IPS-20b (cell line): ENCODE measurements around the gene PALLD.
A peak's percentile ranks its signal among the peaks of the same experiment; 100 is the strongest.

Experiments
- H3K27ac ChIP-seq: one replicate; pipeline ENCODE4 v1.5.1; 2013; ENCODE audit warnings: low read length
- H3K27me3 ChIP-seq: 2 replicates; pipeline ENCODE4 v1.6.1; 2013; ENCODE audit warnings: mild to moderate bottlenecking, low read length, inconsistent platforms; ENCODE audit not compliant: insufficient read depth
- H3K36me3 ChIP-seq: 2 replicates; pipeline ENCODE4 v1.6.1; 2013; ENCODE audit warnings: low read depth, mild to moderate bottlenecking, inconsistent platforms, low read length, moderate library complexity; ENCODE audit not compliant: insufficient read depth
- H3K4me1 ChIP-seq: 2 replicates; pipeline ENCODE4 v1.6.1; 2013; ENCODE audit warnings: mild to moderate bottlenecking, control low read depth, inconsistent platforms, low read length, moderate library complexity; ENCODE audit not compliant: insufficient read depth
- H3K4me3 ChIP-seq: 2 replicates; pipeline ENCODE4 v1.5.1; 2013; ENCODE audit warnings: mild to moderate bottlenecking, low read length, inconsistent platforms
- H3K9ac ChIP-seq: 2 replicates; pipeline ENCODE4 v1.6.1; 2013; ENCODE audit warnings: low read depth, mild to moderate bottlenecking, inconsistent platforms, low read length, moderate library complexity
- H3K9me3 ChIP-seq: 2 replicates; pipeline ENCODE4 v1.6.1; 2013; ENCODE audit warnings: mild to moderate bottlenecking, low read depth, low read length, inconsistent platforms; ENCODE audit not compliant: insufficient read depth

PALLD gene

DNA sequence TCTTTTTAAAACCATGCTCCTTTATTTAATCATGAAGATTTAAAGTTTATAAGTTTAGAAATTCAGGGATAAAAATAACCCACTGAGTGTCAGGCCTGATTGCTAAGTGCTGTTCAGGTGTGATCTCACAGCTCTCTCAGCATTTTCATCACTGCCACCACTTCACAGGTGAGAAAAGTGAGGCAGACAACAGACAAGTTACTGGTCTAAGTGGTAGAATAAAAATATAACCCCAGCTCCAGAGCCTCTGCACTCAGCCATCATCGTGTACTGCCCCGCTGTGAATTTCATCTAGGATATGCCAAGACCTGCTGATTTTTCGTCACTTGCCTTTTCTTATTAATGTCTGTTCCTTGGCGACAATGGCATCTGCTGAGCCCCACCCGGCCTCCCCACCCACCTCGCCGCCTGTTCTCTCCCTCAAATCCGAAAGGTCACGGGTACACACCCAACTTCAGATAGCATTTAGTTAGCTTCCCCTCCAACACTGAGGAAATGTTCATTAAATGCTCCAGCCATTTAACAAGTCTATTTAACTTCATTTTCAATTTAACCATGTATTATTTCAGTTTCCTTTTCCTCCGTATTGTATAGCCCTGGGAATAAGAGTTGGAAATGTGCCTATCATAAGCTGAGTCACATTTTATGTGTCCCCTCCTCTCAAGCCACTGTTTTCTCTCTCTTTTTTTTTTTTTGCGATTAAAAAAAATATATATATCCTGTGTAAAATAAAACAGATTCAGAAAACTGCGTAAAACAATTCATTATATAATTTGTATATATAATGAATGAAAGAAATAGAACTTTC, 276.7 kb downstream of the PALLD start:
- Histone ChIP-seq H3K4me1 (no peaks in the 10 kb centered on the region), H3K27me3 (no peaks in the 10 kb centered on the region), H3K27ac (no peak overlapping the region), H3K9me3 (peaks cover 11% of the 10 kb centered on the region), H3K36me3 (no peaks in the 10 kb centered on the region), H3K9ac (no peak overlapping the region), H3K4me3 (no peak overlapping the region)

DNA sequence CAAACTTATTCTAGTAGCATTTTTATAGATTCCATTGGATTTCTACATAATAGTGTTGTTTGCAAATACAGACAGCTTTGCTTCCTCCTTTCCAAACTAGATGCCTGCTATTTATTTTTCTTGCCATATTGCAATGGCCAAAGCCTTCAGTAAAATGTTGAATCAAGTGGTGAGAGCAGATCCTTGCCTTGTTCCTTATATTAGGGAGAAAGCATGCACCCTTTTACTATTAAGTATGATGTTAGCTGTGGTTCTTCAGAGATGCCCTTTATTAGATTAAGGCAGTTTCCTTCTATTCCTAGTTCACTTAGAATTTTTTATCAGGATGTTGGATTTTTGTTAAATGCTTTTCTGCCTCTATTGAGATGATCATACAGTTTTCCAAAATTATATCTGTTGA, 279.5 kb downstream of the PALLD start:
- Histone ChIP-seq H3K27me3 (no peaks in the 10 kb centered on the region), H3K9me3 (peaks cover 11% of the 10 kb centered on the region), H3K36me3 (no peaks in the 10 kb centered on the region), H3K9ac (no peak overlapping the region), H3K27ac (no peak overlapping the region), H3K4me3 (no peak overlapping the region), H3K4me1 (no peaks in the 10 kb centered on the region)

DNA sequence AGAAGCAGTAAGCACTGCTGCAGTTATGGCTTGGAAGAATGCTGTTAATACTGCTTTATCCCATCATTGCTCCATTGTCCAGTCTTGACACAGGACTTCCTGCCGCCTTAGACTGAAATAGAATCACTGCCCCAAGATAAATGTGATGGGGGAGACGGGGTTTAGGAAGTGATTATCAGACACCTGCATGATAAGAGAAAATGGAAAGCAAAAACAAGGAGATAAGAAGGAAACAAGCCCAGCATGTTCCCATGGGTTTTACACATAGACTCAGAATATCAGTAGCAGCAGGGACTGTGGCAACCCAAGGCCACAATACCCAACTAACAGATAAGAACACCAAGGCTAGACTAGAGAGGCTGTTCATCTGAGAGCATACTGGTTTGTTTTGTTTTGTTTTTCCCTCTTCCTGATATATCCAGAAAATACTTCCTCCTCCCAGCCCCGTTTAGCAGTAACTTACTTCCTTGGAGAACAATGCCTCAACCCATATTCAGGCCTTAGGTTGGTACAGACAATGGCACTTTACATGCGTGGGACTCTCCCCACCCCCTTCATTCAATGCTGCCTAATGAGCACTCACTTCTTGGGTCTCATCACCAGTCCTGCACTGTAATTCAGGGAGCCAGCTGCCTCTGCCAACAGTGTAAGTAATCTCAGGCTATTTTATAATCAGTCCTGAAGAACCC, 280.6 kb downstream of the PALLD start:
- H3K9ac ChIP-seq: no peak overlapping the region
- no peaks in the 10 kb centered on the region for H3K36me3 ChIP-seq
- H3K27me3 ChIP-seq: no peaks in the 10 kb centered on the region
- H3K9me3 ChIP-seq: peaks cover 11% of the 10 kb centered on the region
- H3K4me1 ChIP-seq: no peaks in the 10 kb centered on the region
- no peak overlapping the region for H3K27ac ChIP-seq
- H3K4me3 ChIP-seq: no peak overlapping the region

DNA sequence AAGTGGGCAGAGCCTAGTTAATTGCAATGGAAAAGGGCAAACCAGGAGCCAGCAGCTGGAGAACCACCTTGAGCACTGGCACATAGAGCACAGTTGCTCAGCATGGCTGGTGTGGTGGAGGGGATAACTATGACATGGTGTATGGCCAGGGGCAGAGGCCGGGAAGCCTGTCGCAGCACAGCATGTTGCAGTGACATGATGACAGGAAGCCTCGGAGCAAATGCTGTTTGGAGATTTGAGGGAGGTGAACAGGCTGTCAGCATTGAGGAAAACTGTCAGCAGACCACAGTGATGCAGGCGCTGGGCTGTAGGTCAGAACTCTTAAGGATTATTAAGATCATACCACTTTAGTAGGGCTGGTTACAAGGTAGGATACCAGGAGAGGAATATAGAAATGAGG, 284.5 kb downstream of the PALLD start:
- peaks cover 6% of the 10 kb centered on the region; the same call in 1 of the 2 replicates for H3K27me3 ChIP-seq

DNA sequence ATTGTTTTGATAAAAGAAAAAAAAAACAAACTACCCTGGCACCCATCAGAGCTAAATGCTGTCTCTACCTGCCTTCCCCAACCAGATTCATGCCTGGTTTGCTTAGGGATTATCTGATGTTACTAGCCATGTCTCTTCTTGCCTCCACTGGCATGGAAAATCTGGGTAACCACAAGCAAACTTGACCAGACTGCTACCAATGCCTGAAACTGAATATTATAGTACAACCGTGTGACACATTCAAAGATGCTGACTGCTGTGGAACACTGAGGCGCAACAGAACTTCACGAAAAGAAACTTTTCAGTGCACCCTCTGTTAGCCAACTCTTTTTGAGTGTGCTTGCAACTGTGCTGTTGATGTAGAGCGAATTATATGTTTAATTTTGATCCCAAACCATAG, 285.1 kb downstream of the PALLD start:
- no peak overlapping the region for H3K9ac ChIP-seq
- H3K4me3 ChIP-seq: no peak overlapping the region
- H3K27ac ChIP-seq: no peak overlapping the region
- H3K9me3 ChIP-seq: no peaks in the 10 kb centered on the region
- peaks cover 6% of the 10 kb centered on the region; the same call in 1 of the 2 replicates for H3K27me3 ChIP-seq
- no peaks in the 10 kb centered on the region for H3K36me3 ChIP-seq
- peaks cover 5% of the 10 kb centered on the region for H3K4me1 ChIP-seq

More for the DNA sequence above, 284.5 kb downstream of the PALLD start:
- H3K4me3 ChIP-seq: no peak overlapping the region
- H3K4me1 ChIP-seq: peaks cover 5% of the 10 kb centered on the region
- H3K9ac ChIP-seq: no peak overlapping the region
- no peaks in the 10 kb centered on the region for H3K36me3 ChIP-seq
- H3K9me3 ChIP-seq: peaks cover 2% of the 10 kb centered on the region
- H3K27ac ChIP-seq: no peak overlapping the region

DNA sequence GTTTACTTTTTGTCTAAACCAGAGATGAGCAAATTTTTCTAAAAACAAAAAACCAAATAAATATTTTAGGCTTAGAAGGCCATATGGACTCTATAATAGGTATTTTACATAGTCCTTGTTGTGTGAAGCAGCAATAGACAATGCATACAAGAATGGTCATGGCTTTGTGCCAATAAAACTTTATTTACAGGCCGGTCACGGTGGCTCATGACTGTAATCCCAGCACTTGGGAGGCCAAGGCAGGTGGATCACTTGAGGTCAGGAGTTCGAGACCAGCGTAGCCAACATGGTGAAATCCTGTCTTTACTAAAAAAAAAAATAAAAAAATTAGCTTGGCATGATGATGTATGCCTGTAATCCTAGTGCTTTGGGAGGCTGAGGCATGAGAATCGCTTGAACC, 285.6 kb downstream of the PALLD start:
- Histone ChIP-seq H3K36me3 (no peaks in the 10 kb centered on the region), H3K27ac (no peak overlapping the region), H3K4me3 (no peak overlapping the region), H3K9me3 (no peaks in the 10 kb centered on the region), H3K9ac (no peak overlapping the region), H3K4me1 (peaks cover 5% of the 10 kb centered on the region), H3K27me3 (peaks cover 6% of the 10 kb centered on the region; the same call in 1 of the 2 replicates)

DNA sequence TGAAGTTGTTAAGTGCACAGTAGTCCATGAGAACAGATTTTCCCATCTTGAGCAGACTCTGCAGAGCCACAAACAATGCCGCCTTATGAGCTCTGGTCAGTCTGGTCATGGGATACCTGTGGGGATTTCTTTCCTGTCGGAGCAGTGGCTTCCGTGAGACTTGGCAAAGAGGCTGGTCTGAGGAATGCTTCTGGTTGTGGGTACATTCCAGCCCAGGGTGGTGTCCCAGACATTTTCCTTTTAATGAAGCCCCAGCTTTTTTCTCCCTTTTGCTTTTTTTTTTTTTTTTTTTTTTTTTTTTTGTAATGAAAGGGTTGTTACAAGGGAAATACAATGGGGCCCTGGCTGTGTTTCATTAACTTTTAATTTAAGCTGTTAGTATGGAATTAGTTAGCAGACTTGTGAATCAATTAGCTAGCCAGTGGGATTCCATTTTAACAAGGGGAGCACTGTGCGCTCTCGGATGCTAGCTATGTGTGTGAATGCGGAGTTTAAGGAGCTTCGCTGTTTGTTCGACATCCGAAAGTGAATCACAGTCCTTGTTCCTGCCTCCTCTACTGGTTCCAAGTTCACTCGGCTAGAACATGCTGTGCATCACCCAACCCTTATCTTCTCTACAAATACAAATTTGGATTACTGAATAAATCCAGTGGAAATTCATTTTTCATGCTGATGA, 288.1 kb downstream of the PALLD start:
- Histone ChIP-seq H3K27ac (no peak overlapping the region), H3K4me1 (peaks cover 9% of the 10 kb centered on the region), H3K36me3 (no peaks in the 10 kb centered on the region), H3K27me3 (peaks cover 6% of the 10 kb centered on the region; the same call in 1 of the 2 replicates), H3K4me3 (0 out of 2 replicates have a peak overlapping the region, but pooled peaks have one; percentile 24), H3K9me3 (no peaks in the 10 kb centered on the region), H3K9ac (no peak overlapping the region)

DNA sequence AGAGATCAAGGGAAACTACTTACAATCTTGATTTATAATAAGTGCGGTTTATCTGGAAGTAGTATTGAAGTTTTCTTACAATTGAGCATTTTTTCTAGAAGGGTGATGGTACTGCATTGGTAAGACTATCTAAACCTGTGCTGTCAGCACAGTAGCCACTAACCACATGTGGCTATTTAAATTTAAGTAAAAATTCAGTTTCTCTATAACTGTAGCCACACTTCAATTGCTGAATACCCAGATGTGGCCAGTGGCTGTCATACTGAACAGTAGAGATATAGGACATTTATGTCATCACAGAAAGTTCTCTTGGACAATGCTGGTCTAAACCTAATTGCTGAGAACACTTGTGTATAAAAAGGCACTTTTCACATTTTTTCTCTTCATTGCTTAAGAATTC, 290.5 kb downstream of the PALLD start:
- Histone ChIP-seq H3K9me3 (no peaks in the 10 kb centered on the region), H3K9ac (no peak overlapping the region), H3K27ac (no peak overlapping the region), H3K36me3 (no peaks in the 10 kb centered on the region), H3K4me3 (no peak overlapping the region), H3K4me1 (peaks cover 12% of the 10 kb centered on the region), H3K27me3 (peaks cover 6% of the 10 kb centered on the region; the same call in 1 of the 2 replicates)

DNA sequence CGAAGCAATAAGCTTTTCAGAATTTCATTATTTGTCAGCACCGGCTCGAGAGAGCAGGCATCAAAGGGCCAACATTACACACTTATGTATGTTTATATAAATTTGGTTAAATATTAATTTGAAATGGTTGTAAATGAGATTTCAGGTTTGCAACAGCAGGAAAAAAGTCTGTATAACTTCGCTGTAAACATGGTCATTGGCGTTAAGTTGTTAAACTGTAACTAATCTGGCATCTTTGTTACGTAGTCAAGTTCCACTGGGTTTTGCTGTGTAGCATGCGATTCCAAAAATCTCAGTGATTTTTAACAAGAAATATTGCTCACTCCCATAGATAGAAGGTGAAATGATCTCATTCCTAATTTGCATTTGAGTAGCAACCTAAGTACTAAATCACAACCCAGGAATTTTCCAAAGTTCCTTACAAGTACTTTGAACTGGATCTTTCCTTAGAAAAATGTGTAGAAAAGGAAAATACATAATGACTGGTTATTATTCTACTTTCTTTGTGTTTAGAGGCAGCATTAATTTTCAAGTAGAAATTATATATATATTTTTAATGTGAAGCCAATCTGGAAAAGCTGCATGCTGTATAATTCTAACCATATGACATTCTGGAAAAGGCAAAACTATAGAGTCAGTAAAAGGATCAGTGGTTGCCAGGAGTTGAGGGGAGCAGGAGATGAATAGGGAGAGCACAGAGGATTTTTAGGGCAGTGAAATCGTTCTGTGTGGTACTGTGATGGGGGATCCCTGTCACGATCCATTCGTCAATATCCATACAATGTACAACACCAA, 291.1 kb downstream of the PALLD start:
- peaks cover 6% of the 10 kb centered on the region; the same call in 1 of the 2 replicates for H3K27me3 ChIP-seq
- no peak overlapping the region for H3K9ac ChIP-seq
- H3K4me1 ChIP-seq: peaks cover 13% of the 10 kb centered on the region
- no peaks in the 10 kb centered on the region for H3K36me3 ChIP-seq
- H3K4me3 ChIP-seq: no peak overlapping the region
- H3K9me3 ChIP-seq: no peaks in the 10 kb centered on the region
- no peak overlapping the region for H3K27ac ChIP-seq

DNA sequence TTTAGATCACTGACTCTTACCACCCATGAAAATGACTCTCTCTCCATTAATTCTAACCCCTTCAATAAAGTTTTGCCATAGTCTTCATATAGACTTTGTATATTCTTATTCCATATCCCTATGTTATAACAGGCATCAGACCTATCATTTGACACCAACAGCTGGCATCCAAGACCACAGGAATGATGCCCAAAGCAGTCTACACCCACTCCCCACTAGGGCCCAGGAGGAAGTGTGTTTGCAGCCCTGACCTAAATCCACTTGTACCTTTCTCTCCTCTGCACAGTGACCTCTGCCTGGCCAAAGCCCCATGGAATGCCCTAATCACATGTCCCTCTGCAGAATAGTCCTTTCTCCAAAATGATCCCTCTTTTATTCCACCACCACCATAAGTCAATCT, 294.0 kb downstream of the PALLD start:
- Histone ChIP-seq H3K4me3 (no peak overlapping the region), H3K4me1 (peaks cover 8% of the 10 kb centered on the region), H3K9me3 (no peaks in the 10 kb centered on the region), H3K27me3 (no peaks in the 10 kb centered on the region), H3K27ac (no peak overlapping the region), H3K9ac (no peak overlapping the region), H3K36me3 (no peaks in the 10 kb centered on the region)

DNA sequence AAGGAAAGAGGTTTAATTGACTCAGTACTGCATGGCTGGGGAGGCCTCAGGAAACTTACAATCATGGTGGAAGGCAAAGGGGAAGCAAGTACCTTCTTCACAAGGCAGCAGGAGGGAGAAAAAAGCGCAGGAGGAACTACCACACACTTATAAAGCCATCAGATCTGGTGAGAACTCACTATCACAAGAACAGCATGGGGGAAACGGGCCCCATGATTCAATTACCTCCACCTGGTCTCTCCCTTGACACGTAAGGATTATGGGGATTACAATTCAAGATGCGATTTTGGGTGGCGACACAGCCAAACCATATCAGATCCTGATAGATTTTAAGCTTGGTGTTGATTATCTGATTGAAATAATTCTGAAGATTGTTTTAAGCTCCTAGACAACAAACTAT, 294.5 kb downstream of the PALLD start:
- H3K36me3 ChIP-seq: no peaks in the 10 kb centered on the region
- H3K27ac ChIP-seq: no peak overlapping the region
- H3K9me3 ChIP-seq: no peaks in the 10 kb centered on the region
- no peak overlapping the region for H3K4me3 ChIP-seq
- H3K27me3 ChIP-seq: no peaks in the 10 kb centered on the region
- H3K9ac ChIP-seq: no peak overlapping the region
- H3K4me1 ChIP-seq: peaks cover 8% of the 10 kb centered on the region
